ENCODE results near the gene DUSP12. TPM values are rescaled to one million over a fixed set of nuclear protein-coding genes. Genes with fewer than 3 reads are reported as not detected.

Gene DUSP12
- total RNA-seq, 1 donor from 2014 or later, result 47.7 TPM

Small RNA genes lying within 50 kb of the gene (small RNA-seq; reads per million reads assigned to genes)
- gene RN7SL466P (ENCODE audit: low replicate concordance), result not detected

Other genes with a start within 250 kb of the DUSP12 start
- gene FCGR2A, start 244.3 kb upstream of the DUSP12 start, total RNA-seq, result 2.0 TPM
- gene HSPA6, start 225.2 kb upstream of the DUSP12 start, total RNA-seq, result 3.4 TPM
- gene FCGR3A, start 200.0 kb upstream of the DUSP12 start, total RNA-seq, result 2.5 TPM
- gene FCGR3B, start 118.6 kb upstream of the DUSP12 start, total RNA-seq, result 0.25 TPM
- gene FCGR2B, start 86.6 kb upstream of the DUSP12 start, total RNA-seq, result 0.25 TPM
- 0.49 TPM for gene FCRLA, start 42.6 kb upstream of the DUSP12 start, total RNA-seq
- 0.74 TPM for gene FCRLB, start 28.2 kb upstream of the DUSP12 start, total RNA-seq
- gene ATF6, start 16.5 kb downstream of the DUSP12 start, total RNA-seq, result 23.4 TPM

All from temporal lobe (tissue), 2 donors.